Kidney (tissue), 14 donors: ENCODE results near the gene AVPR2. TPM values are rescaled to one million over a fixed set of nuclear protein-coding genes. Genes with fewer than 3 reads are reported as not detected.

ENCODE experiments used
- DNase-seq, 5 donors: peaks; one replicate each; pipeline ENCODE4 v3.0.0-alpha.2; 2013 to 2020
- FAIRE-seq: peaks from 2 replicates; lab custom pipeline; 2012; peaks lifted over from hg19 to GRCh38; lab: Jason Lieb, UNC
- H3K27ac ChIP-seq, 2 donors: one replicate each; pipeline ENCODE4 v1.7.0; 2013; ENCODE audit warnings: low read depth in 2 of 2, low read length in 2 of 2, inconsistent platforms in 1 of 2
- H3K27me3 ChIP-seq: one replicate; pipeline ENCODE4 v1.7.1; 2013; ENCODE audit warnings: low read length, inconsistent platforms; ENCODE audit not compliant: control insufficient read depth, insufficient read depth
- H3K36me3 ChIP-seq, 3 donors: one replicate each; pipeline versions ENCODE4 v1.7.0 to v1.7.1; 2013; ENCODE audit warnings: low read length in 3 of 3, control low read depth in 1 of 3, inconsistent platforms in 1 of 3; ENCODE audit not compliant: insufficient read depth in 3 of 3, control insufficient read depth in 2 of 3
- H3K4me1 ChIP-seq, 3 donors: one replicate each; pipeline versions ENCODE4 v1.7.0 to v1.7.1; 2013; ENCODE audit warnings: low read length in 3 of 3, inconsistent platforms in 1 of 3, low read depth in 1 of 3; ENCODE audit not compliant: control insufficient read depth in 2 of 3, insufficient read depth in 2 of 3
- H3K4me3 ChIP-seq, 3 donors: one replicate each; pipeline versions ENCODE4 v1.7.0 to v1.8.1; 2013; ENCODE audit warnings: low read length in 3 of 3, control low read depth in 1 of 3, inconsistent platforms in 1 of 3
- H3K9ac ChIP-seq, 3 donors: one replicate each; pipeline versions ENCODE4 v1.7.0 to v1.7.1; 2013; ENCODE audit warnings: low read length in 3 of 3, control low read depth in 1 of 3, inconsistent platforms in 1 of 3
- H3K9me3 ChIP-seq, 3 donors: one replicate each; pipeline versions ENCODE4 v1.7.0 to v1.7.1; 2013; ENCODE audit warnings: low read length in 3 of 3, control low read depth in 1 of 3, inconsistent platforms in 1 of 3; ENCODE audit not compliant: control insufficient read depth in 2 of 3, insufficient read depth in 1 of 3
- intact Hi-C: fragments of 100-400 bp; cut with DNase I; formaldehyde crosslinking; loops from one replicate; pipeline ENCODE4 v1.11.1; 2022
- polyA plus RNA-seq: library from polyadenylated mRNA; stranded (reverse); fragments of 350-450 nt; fragmentation: Illumina TruSeq; extraction: RNeasy Lipid Tissue Mini Kit (QIAGEN cat#74804); gene quantifications from one replicate; pipeline ENCODE4 v1.2.3, GENCODE V29; 2014; ENCODE audit warnings: low read depth, low replicate concordance; ENCODE audit not compliant: insufficient read depth
- total RNA-seq: library from RNA; stranded (reverse); fragmentation: NEBNext Ultra II Directional; extraction: Animal tissue kit (Norgen Biotek cat#: 25700); gene quantifications from one replicate; pipeline ENCODE4 v1.2.1, GENCODE V29; 2021
- TF ChIP-seq, protein P1 (sequence below): IDR thresholded peaks from 3 replicates; pipeline ENCODE4 v1.5.1; 2012; ENCODE audit warnings: mild to moderate bottlenecking, moderate library complexity, borderline replicate concordance; ENCODE audit not compliant: insufficient read depth; ENCODE audit errors: extremely low read depth
- donor health status: control.
- donor health status: control.
- donor health status: control.
- donor health status: control.
- donor health status: control.
- donor health status: DM: yes; HTN: yes; CAD: no.
- donor health status: Normal renal cell carcinoma (clear cell type).

AVPR2 gene
- total and polyA plus RNA-seq, 2 donors from 2014 or later, result 2.3 to 22.1 TPM

- DNase-seq (peak in 1 of 5 donors; percentile 41), FAIRE-seq (no peak)
- Histone ChIP-seq H3K9ac (peak overlapping the region in 2 of 3 donors; percentile 79 to 86), H3K9me3 (no peaks in the 10 kb centered on the region), H3K27me3 (no peaks in the 10 kb centered on the region), H3K4me3 (peak overlapping the region; percentile 57 to 71 (median 61)), H3K27ac (peak overlapping the region; percentile 96 to 97), H3K4me1 (peaks cover 0 to 20% (median 7%) of the 10 kb centered on the region in 3 donors), H3K36me3 (peaks cover 0 to 2% (median 0%) of the 10 kb centered on the region in 3 donors)
- TF ChIP-seq, protein P1, sequence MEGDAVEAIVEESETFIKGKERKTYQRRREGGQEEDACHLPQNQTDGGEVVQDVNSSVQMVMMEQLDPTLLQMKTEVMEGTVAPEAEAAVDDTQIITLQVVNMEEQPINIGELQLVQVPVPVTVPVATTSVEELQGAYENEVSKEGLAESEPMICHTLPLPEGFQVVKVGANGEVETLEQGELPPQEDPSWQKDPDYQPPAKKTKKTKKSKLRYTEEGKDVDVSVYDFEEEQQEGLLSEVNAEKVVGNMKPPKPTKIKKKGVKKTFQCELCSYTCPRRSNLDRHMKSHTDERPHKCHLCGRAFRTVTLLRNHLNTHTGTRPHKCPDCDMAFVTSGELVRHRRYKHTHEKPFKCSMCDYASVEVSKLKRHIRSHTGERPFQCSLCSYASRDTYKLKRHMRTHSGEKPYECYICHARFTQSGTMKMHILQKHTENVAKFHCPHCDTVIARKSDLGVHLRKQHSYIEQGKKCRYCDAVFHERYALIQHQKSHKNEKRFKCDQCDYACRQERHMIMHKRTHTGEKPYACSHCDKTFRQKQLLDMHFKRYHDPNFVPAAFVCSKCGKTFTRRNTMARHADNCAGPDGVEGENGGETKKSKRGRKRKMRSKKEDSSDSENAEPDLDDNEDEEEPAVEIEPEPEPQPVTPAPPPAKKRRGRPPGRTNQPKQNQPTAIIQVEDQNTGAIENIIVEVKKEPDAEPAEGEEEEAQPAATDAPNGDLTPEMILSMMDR, result no peak
- intact Hi-C loops, result no loop called here
Measured at GRCh38 chrX:153927672-153927921, 23.1 kb downstream of the AVPR2 start.

DNA sequence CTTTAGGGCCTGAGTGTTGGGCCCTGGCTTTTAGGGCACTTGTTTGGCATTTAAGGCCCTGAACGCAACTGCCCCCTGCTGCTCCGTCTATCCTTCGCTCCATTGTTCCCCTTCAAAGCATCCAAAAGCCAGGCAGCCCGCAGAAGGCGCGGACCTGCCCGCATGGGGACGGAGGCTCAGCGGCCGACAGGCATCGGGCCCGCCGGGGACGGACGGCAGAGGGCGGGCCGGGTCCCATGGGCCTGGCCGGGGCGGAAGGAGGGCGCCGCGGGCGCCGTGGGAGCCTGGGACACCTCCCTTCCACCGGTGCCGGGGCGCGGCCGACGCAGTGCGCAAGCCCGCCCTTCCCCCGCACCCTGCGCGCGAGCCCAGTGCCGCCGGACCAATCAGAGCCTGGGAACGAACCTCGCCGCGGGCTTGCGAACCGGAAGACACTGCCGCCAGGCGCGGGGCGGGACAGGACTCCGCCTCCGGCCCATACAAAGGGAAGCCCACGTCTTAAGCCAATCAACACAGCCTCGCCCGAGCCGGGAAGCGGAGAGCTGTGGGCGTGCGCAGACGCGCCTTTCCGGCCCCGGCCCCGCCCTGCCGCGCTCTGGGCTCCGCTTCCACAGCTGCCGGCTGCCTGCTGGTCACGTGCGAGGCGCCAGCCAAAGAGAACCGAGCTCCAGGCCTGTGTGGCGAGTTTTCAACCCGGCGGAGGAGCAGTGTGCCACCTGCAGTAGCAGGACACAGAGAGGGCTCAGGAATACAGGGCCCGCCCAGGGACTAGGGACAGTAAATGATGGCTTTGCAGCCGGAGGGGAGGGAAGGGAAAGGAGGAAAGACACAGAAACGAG, 23.7 kb downstream of the AVPR2 start:
- DNase-seq (peak; percentile 96 to 99 (median 98)), FAIRE-seq (peak; percentile 87)
- peak overlapping the region in 2 of 3 donors; percentile 79 to 86 for H3K9ac ChIP-seq
- intact Hi-C loops, result no loop called here
- H3K36me3 ChIP-seq, result peaks cover 0 to 2% (median 0%) of the 10 kb centered on the region in 3 donors
- TF ChIP-seq, protein P1, result no peak
- H3K4me1 ChIP-seq, result peaks cover 0 to 18% (median 7%) of the 10 kb centered on the region in 3 donors
- peak overlapping the region; percentile 57 to 71 (median 61) for H3K4me3 ChIP-seq
- no peaks in the 10 kb centered on the region for H3K27me3 ChIP-seq
- H3K27ac ChIP-seq, result peak overlapping the region; percentile 96 to 97
- no peaks in the 10 kb centered on the region for H3K9me3 ChIP-seq

GRCh38 chrX:153928846-153929245, 24.4 kb downstream of the AVPR2 start:
- H3K27me3 ChIP-seq, result no peaks in the 10 kb centered on the region
- peak in 1 of 5 donors; percentile 44 for DNase-seq
- H3K36me3 ChIP-seq, result peaks cover 0 to 2% (median 0%) of the 10 kb centered on the region in 3 donors
- no peak overlapping the region for H3K9ac ChIP-seq
- H3K27ac ChIP-seq, result no peak overlapping the region
- H3K4me1 ChIP-seq, result peaks cover 0 to 14% (median 7%) of the 10 kb centered on the region in 3 donors
- no peak overlapping the region for H3K4me3 ChIP-seq
- H3K9me3 ChIP-seq, result no peaks in the 10 kb centered on the region
- TF ChIP-seq, protein P1, result no peak
- no peak for FAIRE-seq
- intact Hi-C loops, result no loop called here
